ENCODE results near the gene TIMM8B. TPM values are rescaled to one million over a fixed set of nuclear protein-coding genes. Genes with fewer than 3 reads are reported as not detected.
"Not testable (repeated sequence)": the region's sequence is repeated elsewhere in the genome, so short reads cannot be mapped to it uniquely, and the experiment has no call there.

TIMM8B gene
- polyA plus RNA-seq, 1 donor = 55.1 TPM

DNA sequence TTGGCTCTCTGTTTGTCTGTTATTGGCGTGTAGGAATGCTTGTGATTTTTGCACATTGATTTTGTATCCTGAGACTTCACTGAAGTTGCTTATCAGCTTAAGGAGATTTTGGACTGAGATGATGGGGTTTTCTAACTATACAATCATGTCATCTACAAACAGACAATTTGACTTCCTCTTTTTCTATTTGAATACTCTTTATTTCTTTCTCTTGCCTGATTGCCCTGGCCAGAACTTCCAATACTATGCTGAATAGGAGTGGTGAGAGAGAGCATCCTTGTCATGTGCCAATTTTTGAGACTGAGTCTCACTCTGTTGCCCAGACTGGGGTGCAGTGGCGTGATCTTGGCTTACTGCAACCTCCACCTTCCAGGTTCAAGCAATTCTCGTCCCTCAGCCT is 38.3 kb downstream of the TIMM8B start:
- H3K4me1 ChIP-seq (ENCODE audit: control insufficient read depth, insufficient read depth, low read length); DNase-seq; H3K4me3 ChIP-seq (ENCODE audit: low read length); H3K27ac ChIP-seq (ENCODE audit: low read length); H3K9me3 ChIP-seq (ENCODE audit: control insufficient read depth, low read depth, low read length); H3K27me3 ChIP-seq (ENCODE audit: control insufficient read depth, insufficient read depth, low read length): not testable (repeated sequence)
- peaks cover 35% of the 10 kb centered on the region for H3K36me3 ChIP-seq (ENCODE audit: control insufficient read depth, insufficient read depth, low read length)
- WGBS (ENCODE audit: insufficient coverage, low lambda C conversion rate) = no CpG with 5 or more reads among the region's 3 CpGs

DNA sequence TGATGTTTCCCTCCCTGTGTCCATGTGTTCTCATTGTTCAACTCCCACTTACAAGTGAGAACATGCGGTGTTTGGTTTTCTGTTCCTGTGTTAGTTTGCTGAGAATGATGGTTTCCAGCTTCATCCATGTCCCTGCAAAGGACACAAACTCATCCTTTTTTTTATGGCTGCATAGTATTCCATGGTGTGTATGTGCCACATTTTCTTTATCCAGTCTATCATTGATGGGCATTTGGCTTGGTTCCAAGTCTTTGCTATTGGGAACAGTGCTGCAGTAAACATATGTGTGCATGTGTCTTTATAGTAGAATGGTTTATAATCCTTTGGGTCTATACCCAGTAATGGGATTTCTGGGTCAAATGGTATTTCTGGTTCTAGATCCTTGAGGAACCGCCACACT is 39.9 kb downstream of the TIMM8B start:
- not testable (repeated sequence) for DNase-seq; H3K27me3 ChIP-seq (ENCODE audit: control insufficient read depth, insufficient read depth, low read length); H3K4me1 ChIP-seq (ENCODE audit: control insufficient read depth, insufficient read depth, low read length); H3K9me3 ChIP-seq (ENCODE audit: control insufficient read depth, low read depth, low read length); H3K27ac ChIP-seq (ENCODE audit: low read length); H3K4me3 ChIP-seq (ENCODE audit: low read length)
- H3K36me3 ChIP-seq (ENCODE audit: control insufficient read depth, insufficient read depth, low read length) = peaks cover 24% of the 10 kb centered on the region
- no CpG with 5 or more reads among the region's 2 CpGs for WGBS (ENCODE audit: insufficient coverage, low lambda C conversion rate)

DNA sequence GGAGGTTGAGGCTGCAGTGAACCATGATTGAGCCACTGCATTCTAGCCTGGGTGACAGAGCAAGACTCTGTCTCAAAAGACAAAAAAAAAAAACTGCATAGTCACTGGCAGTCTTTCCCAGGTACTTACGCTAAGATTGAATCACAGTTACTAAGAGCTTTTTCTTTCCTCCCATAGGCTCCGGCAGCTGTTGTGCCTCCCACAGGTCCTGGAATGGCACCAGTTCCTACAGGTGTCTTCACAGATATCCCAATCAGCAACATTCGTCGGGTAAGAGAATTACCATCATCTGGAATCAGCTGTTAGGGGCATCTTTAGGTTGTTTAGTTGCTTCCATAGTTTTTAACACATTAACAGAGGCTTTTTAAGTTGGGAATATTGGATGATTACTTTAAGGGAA is 41.6 kb downstream of the TIMM8B start:
- H3K9me3 ChIP-seq (ENCODE audit: control insufficient read depth, low read depth, low read length) = no peaks in the 10 kb centered on the region
- no peaks in the 10 kb centered on the region for H3K4me1 ChIP-seq (ENCODE audit: control insufficient read depth, insufficient read depth, low read length)
- no peak overlapping the region for H3K27ac ChIP-seq (ENCODE audit: low read length)
- H3K4me3 ChIP-seq (ENCODE audit: low read length) = no peak overlapping the region
- WGBS (ENCODE audit: insufficient coverage, low lambda C conversion rate) = 100% methylated on average over 1 of the region's 4 CpGs
- DNase-seq = no peak
- peaks cover 25% of the 10 kb centered on the region for H3K36me3 ChIP-seq (ENCODE audit: control insufficient read depth, insufficient read depth, low read length)
- no peaks in the 10 kb centered on the region for H3K27me3 ChIP-seq (ENCODE audit: control insufficient read depth, insufficient read depth, low read length)

DNA sequence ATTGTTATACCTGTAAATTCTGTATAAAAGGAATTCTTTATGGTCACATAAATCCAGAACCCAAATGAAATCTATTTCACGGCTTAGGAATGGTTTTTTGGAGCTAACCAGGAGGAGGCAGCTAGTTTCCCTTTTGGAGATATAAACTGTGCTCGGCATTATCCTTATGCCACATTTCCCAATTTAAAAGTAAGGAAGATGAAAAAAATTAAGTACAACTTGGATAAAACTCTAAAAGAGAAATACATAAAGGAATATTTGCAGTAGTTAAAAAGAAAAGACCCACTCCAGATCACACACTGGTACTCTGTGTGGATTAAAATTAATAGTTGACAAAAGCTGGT is 43.6 kb downstream of the TIMM8B start:
- Histone ChIP-seq H3K27ac (ENCODE audit: low read length) (no peak overlapping the region), H3K4me1 (ENCODE audit: control insufficient read depth, insufficient read depth, low read length) (no peaks in the 10 kb centered on the region), H3K36me3 (ENCODE audit: control insufficient read depth, insufficient read depth, low read length) (peaks cover 32% of the 10 kb centered on the region), H3K9me3 (ENCODE audit: control insufficient read depth, low read depth, low read length) (no peaks in the 10 kb centered on the region), H3K4me3 (ENCODE audit: low read length) (no peak overlapping the region), H3K27me3 (ENCODE audit: control insufficient read depth, insufficient read depth, low read length) (no peaks in the 10 kb centered on the region)
- no peak for DNase-seq
- WGBS (ENCODE audit: insufficient coverage, low lambda C conversion rate) = 100% methylated on average over 1 of the region's 2 CpGs

DNA sequence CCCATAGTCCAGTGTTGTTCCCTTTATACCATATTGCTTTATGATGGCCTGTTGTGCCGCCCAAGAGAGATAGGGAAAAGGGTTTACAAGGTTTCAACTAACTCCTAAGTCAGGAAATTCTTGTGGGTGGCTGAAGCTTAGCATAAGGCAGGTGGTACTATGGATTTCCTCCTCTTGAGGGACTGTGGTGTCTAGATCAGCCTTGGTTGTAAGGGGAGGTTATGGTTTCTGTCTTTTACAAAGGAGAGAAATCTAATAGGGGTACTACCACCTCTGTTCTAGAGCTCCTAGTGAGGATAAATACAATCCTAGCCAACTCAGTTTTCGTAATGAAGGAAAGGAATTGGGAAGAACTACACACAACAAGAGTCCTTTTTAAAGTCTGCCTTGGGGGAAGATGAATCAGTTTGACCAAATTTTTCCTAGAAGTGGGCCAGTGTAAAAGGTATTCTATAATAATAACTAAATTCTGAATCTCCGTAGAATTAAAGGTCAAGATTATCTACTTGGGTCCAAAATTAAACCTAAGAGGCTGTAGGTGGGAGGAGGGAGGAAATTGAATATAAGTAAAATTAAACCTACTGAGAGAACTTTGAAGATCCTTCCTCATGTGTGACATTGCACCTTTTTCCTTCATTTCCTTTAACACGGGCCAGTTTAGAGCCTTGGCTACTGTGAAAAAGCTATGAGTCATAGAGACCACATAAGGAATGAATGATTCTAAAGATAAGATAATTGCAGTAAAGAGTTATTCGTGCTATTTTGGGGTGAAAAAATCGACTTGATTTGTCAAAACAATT is 44.2 kb downstream of the TIMM8B start:
- H3K4me3 ChIP-seq (ENCODE audit: low read length) = no peak overlapping the region
- WGBS (ENCODE audit: insufficient coverage, low lambda C conversion rate) = 40% methylated on average over 1 of the region's 6 CpGs
- H3K4me1 ChIP-seq (ENCODE audit: control insufficient read depth, insufficient read depth, low read length) = no peaks in the 10 kb centered on the region
- H3K36me3 ChIP-seq (ENCODE audit: control insufficient read depth, insufficient read depth, low read length) = peaks cover 38% of the 10 kb centered on the region
- no peak overlapping the region for H3K27ac ChIP-seq (ENCODE audit: low read length)
- DNase-seq = no peak
- no peaks in the 10 kb centered on the region for H3K27me3 ChIP-seq (ENCODE audit: control insufficient read depth, insufficient read depth, low read length)
- H3K9me3 ChIP-seq (ENCODE audit: control insufficient read depth, low read depth, low read length) = no peaks in the 10 kb centered on the region

DNA sequence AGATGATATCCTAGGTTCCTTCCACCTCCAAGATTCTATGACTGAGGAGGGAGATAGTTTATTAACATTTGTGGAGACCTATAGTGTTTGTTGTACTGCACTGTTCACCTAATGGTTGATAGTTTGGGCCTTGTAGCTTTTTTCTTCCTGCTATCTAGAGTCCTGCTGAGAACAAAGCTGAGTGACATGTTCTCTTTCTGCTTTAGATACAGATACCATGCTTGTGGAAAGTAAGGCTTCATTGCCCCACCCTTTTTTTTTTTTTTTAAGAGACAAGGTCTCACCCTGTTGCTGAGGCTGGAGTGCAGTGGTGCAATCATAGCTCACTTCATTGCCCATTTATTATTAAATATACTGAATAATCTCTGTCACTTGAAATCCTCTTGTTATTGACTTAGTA is 49.0 kb downstream of the TIMM8B start:
- no peak for DNase-seq
- Histone ChIP-seq H3K4me1 (ENCODE audit: control insufficient read depth, insufficient read depth, low read length) (no peaks in the 10 kb centered on the region), H3K27me3 (ENCODE audit: control insufficient read depth, insufficient read depth, low read length) (no peaks in the 10 kb centered on the region), H3K4me3 (ENCODE audit: low read length) (no peak overlapping the region), H3K9me3 (ENCODE audit: control insufficient read depth, low read depth, low read length) (no peaks in the 10 kb centered on the region), H3K27ac (ENCODE audit: low read length) (no peak overlapping the region), H3K36me3 (ENCODE audit: control insufficient read depth, insufficient read depth, low read length) (peaks cover 45% of the 10 kb centered on the region)

Other genes with a start within 250 kb of the TIMM8B start
- gene ALG9, start 215.2 kb downstream of the TIMM8B start, polyA plus RNA-seq = 31.1 TPM
- 3.2 TPM for gene FDXACB1, start 207.6 kb downstream of the TIMM8B start, polyA plus RNA-seq
- gene CFAP68, start 207.2 kb downstream of the TIMM8B start, polyA plus RNA-seq = 41.2 TPM
- gene CRYAB, start 175.0 kb downstream of the TIMM8B start, polyA plus RNA-seq = 31.9 TPM
- 4.3 TPM for gene HSPB2, start 174.0 kb downstream of the TIMM8B start, polyA plus RNA-seq
- 14.6 TPM for gene C11orf52, start 167.8 kb downstream of the TIMM8B start, polyA plus RNA-seq
- gene DIXDC1, start 149.4 kb downstream of the TIMM8B start, polyA plus RNA-seq = 15.5 TPM
- gene DLAT, start 61.3 kb downstream of the TIMM8B start, polyA plus RNA-seq = 26.1 TPM
- gene PIH1D2, start 12.7 kb downstream of the TIMM8B start, polyA plus RNA-seq = 1.6 TPM
- 27.7 TPM for gene NKAPD1, start 12.5 kb downstream of the TIMM8B start, polyA plus RNA-seq
- 146 TPM for gene SDHD, start 117 bp upstream of the TIMM8B start, polyA plus RNA-seq
- gene IL18, start 77.3 kb upstream of the TIMM8B start, polyA plus RNA-seq = 60.7 TPM
- 0.27 TPM for gene TEX12, start 80.6 kb upstream of the TIMM8B start, polyA plus RNA-seq
- gene BCO2, start 88.8 kb upstream of the TIMM8B start, polyA plus RNA-seq = 11.0 TPM
- 38.7 TPM for gene PTS, start 139.7 kb upstream of the TIMM8B start, polyA plus RNA-seq
- not detected for gene PLET1, start 174.1 kb upstream of the TIMM8B start, polyA plus RNA-seq